Measurements from ENCODE around the gene GPR155. TPM values are rescaled to one million over a fixed set of nuclear protein-coding genes. Genes with fewer than 3 reads are reported as not detected.

The GPR155 gene
- polyA plus RNA-seq, 3 donors, result 3.4 to 7.6 (median 7.0) TPM

- Histone ChIP-seq H4K20me1 (ENCODE audit: insufficient read depth, low read length) (no peaks in the 10 kb centered on the region), H3K9me3 (replicated peaks in 1 of 2; ENCODE audit: control insufficient read depth in 1 of 2, insufficient read depth in 1 of 2, low read length in 2 of 2) (peaks cover 0 to 4% of the 10 kb centered on the region in 2 donors), H3K4me2 (replicated peaks; ENCODE audit: extremely low read depth, low read length, poor library complexity, severe bottlenecking) (peak overlapping the region; percentile 15), H3K4me1 (ENCODE audit: control insufficient read depth in 1 of 2, insufficient read depth in 2 of 2, low read length in 2 of 2) (peaks cover 32 to 47% of the 10 kb centered on the region in 2 donors), H2AFZ (ENCODE audit: insufficient read depth, low read depth, low read length, poor library complexity, severe bottlenecking) (no peak overlapping the region), H3K9ac (ENCODE audit: insufficient read depth, low read length, poor library complexity, severe bottlenecking) (no peak overlapping the region), H3K27ac (ENCODE audit: low read depth in 1 of 2, low read length in 2 of 2) (peak overlapping the region; percentile 87 to 91), H3K79me2 (ENCODE audit: insufficient read depth, low read length) (no peaks in the 10 kb centered on the region), H3K36me3 (replicated peaks in 1 of 2; ENCODE audit: control insufficient read depth in 1 of 2, insufficient read depth in 2 of 2, low read length in 2 of 2) (no peaks in the 10 kb centered on the region), H3K4me3 (replicated peaks in 1 of 3; ENCODE audit: low read depth in 2 of 3, low read length in 3 of 3) (peak overlapping the region in 1 of 3 experiments; percentile 20), H3K27me3 (ENCODE audit: control insufficient read depth in 2 of 2, insufficient read depth in 2 of 2, low read length in 2 of 2) (no peaks in the 10 kb centered on the region)
- no peak for TF ChIP-seq CTCF (IDR thresholded peaks at IDR 0.05)
- Mint-ChIP-seq H3K36me3 (peaks cover 9% of the 10 kb centered on the region in 2 donors), H3K27ac (peak overlapping the region; percentile 90 to 98 (median 95)), H3K4me1 (peaks cover 54% of the 10 kb centered on the region), H3K9me3 (peaks cover 0 to 24% (median 12%) of the 10 kb centered on the region in 7 donors), H3K4me3 (peak overlapping the region in 1 of 2 donors; percentile 62), H3K27me3 (ENCODE audit: low read depth in 3 of 3) (peaks cover 4 to 13% (median 12%) of the 10 kb centered on the region in 3 donors)
- intact Hi-C loops (cut with micrococcal nuclease), result loop anchor here in 1 of 2 donors (5.0 kb wide), 1 partner anchor 37 kb away; the partner anchor contains the start of gene GPR155
- WGBS (ENCODE audit: insufficient coverage), result 0% methylated on average over 2 of the region's 2 CpGs
- DNase-seq, result peak; percentile 84 to 92 (median 90)
Observed at GRCh38 chr2:174524527-174524926, 37.7 kb upstream of the GPR155 start.

GRCh38 chr2:174522553-174522952 lies 35.7 kb upstream of the GPR155 start:
- H3K36me3 Mint-ChIP-seq, result peaks cover 6 to 9% of the 10 kb centered on the region in 2 donors
- peak overlapping the region; percentile 90 to 98 (median 95) for H3K27ac Mint-ChIP-seq
- Histone ChIP-seq H3K27ac (ENCODE audit: low read depth in 1 of 2, low read length in 2 of 2) (peak overlapping the region; percentile 82 to 91), H3K4me2 (replicated peaks; ENCODE audit: extremely low read depth, low read length, poor library complexity, severe bottlenecking) (peak overlapping the region; percentile 32), H3K9me3 (replicated peaks in 1 of 2; ENCODE audit: control insufficient read depth in 1 of 2, insufficient read depth in 1 of 2, low read length in 2 of 2) (peaks cover 0 to 4% of the 10 kb centered on the region in 2 donors), H3K4me1 (ENCODE audit: control insufficient read depth in 1 of 2, insufficient read depth in 2 of 2, low read length in 2 of 2) (peaks cover 32 to 47% of the 10 kb centered on the region in 2 donors), H3K9ac (ENCODE audit: insufficient read depth, low read length, poor library complexity, severe bottlenecking) (no peak overlapping the region), H2AFZ (ENCODE audit: insufficient read depth, low read depth, low read length, poor library complexity, severe bottlenecking) (no peak overlapping the region), H4K20me1 (ENCODE audit: insufficient read depth, low read length) (no peaks in the 10 kb centered on the region), H3K36me3 (replicated peaks in 1 of 2; ENCODE audit: control insufficient read depth in 1 of 2, insufficient read depth in 2 of 2, low read length in 2 of 2) (no peaks in the 10 kb centered on the region), H3K79me2 (ENCODE audit: insufficient read depth, low read length) (no peaks in the 10 kb centered on the region), H3K27me3 (ENCODE audit: control insufficient read depth in 2 of 2, insufficient read depth in 2 of 2, low read length in 2 of 2) (no peaks in the 10 kb centered on the region), H3K4me3 (replicated peaks in 1 of 3; ENCODE audit: low read depth in 2 of 3, low read length in 3 of 3) (peak overlapping the region in 1 of 3 experiments; percentile 6)
- H3K4me1 Mint-ChIP-seq, result peaks cover 59% of the 10 kb centered on the region
- WGBS (ENCODE audit: insufficient coverage), result no CpG with 5 or more reads among the region's 3 CpGs
- peaks cover 6 to 12% (median 12%) of the 10 kb centered on the region in 3 donors for H3K27me3 Mint-ChIP-seq (ENCODE audit: low read depth in 3 of 3)
- H3K9me3 Mint-ChIP-seq, result peaks cover 0 to 17% (median 7%) of the 10 kb centered on the region in 7 donors
- DNase-seq, result peak; percentile 54 to 76 (median 65)
- TF ChIP-seq CTCF (IDR thresholded peaks at IDR 0.05), result peak; percentile 40
- intact Hi-C loops (cut with micrococcal nuclease), result loop anchor here in 1 of 2 donors (5.0 kb wide), 1 partner anchor 35 kb away; the partner anchor contains the start of gene GPR155
- H3K4me3 Mint-ChIP-seq, result peak overlapping the region in 1 of 2 donors; percentile 44
